Measurements from ENCODE around the gene PPP3CA.

- no peak for TF ChIP-seq CTCF (IDR thresholded peaks at IDR 0.05)
- no peak for TF ChIP-seq POLR2A (IDR thresholded peaks at IDR 0.05)
Measured at GRCh38 chr4:101086801-101087586, 260.3 kb downstream of the PPP3CA start.

Data from tibial nerve (tissue), 3 donors.